H1 (cell line): ENCODE data around the gene MRPS34. TPM values are rescaled to one million over a fixed set of nuclear protein-coding genes. Genes with fewer than 3 reads are reported as not detected.

Experiments used
- CTCF ChIA-PET: fragments of 300-600 bp; sonication (Branson Sonifier 250); formaldehyde crosslinking; loops from one replicate; lab custom pipeline; 2021; ENCODE audit not compliant: partially characterized antibody; lab: Charles Lee
- POLR2A ChIA-PET: fragments of 300-600 bp; sonication (Branson Sonifier 250); formaldehyde crosslinking; loops from one replicate; lab custom pipeline; 2021; ENCODE audit warnings: inconsistent platforms; ENCODE audit not compliant: partially characterized antibody; lab: Charles Lee
- DNase-seq, 2 experiments: peaks; one replicate each; pipeline versions ENCODE4 v3.0.0 to v3.0.0-alpha.2; 2010 to 2022; ENCODE audit warnings: low spot score in 2 of 2, low read depth in 1 of 2, mixed read lengths in 1 of 2
- FAIRE-seq: peaks from 2 replicates; lab custom pipeline; 2011; peaks lifted over from hg19 to GRCh38; lab: Jason Lieb, UNC
- H2AFZ ChIP-seq: 2 replicates; pipeline ENCODE4 v1.8.1; 2012; ENCODE audit warnings: low read length, inconsistent platforms
- H2AK5ac ChIP-seq: 2 replicates; pipeline ENCODE4 v1.6.1; 2013; ENCODE audit warnings: low read depth, low read length
- H2BK120ac ChIP-seq: replicated peaks from 2 replicates; pipeline ENCODE3; 2013; ENCODE audit warnings: low read depth, low read length, inconsistent platforms
- H2BK12ac ChIP-seq: 2 replicates; pipeline ENCODE4 v1.6.1; 2013; ENCODE audit warnings: low read depth, low read length
- H2BK15ac ChIP-seq: 2 replicates; pipeline ENCODE4 v1.6.1; 2013; ENCODE audit warnings: low read length
- H2BK20ac ChIP-seq: 2 replicates; pipeline ENCODE4 v1.6.1; 2013; ENCODE audit warnings: low read length
- H2BK5ac ChIP-seq: 2 replicates; pipeline ENCODE4 v1.6.1; 2013; ENCODE audit warnings: low read depth, low read length
- H3K14ac ChIP-seq: 2 replicates; pipeline ENCODE4 v1.6.1; 2013; ENCODE audit warnings: inconsistent platforms; ENCODE audit not compliant: insufficient read length
- H3K18ac ChIP-seq: 2 replicates; pipeline ENCODE4 v1.6.1; 2013; ENCODE audit warnings: low read length; ENCODE audit errors: extremely low read depth
- H3K23ac ChIP-seq: 2 replicates; pipeline ENCODE4 v1.6.1; 2013; ENCODE audit warnings: inconsistent platforms; ENCODE audit not compliant: insufficient read length
- H3K23me2 ChIP-seq: 2 replicates; pipeline ENCODE4 v1.6.1; 2013; ENCODE audit warnings: low read depth, low read length
- H3K27ac ChIP-seq: 2 replicates; pipeline ENCODE4 v1.6.1; 2011; ENCODE audit warnings: low read depth, low read length, inconsistent platforms
- H3K27me3 ChIP-seq, 4 experiments: replicated peaks in 1 of 4; 1 replicate in 1 of 4; 2 replicates in 3 of 4; pipeline versions ENCODE4 v1.6.1 to v1.8.1; 2011 to 2013; ENCODE audit warnings: low read length in 3 of 4, mild to moderate bottlenecking in 3 of 4, inconsistent platforms in 2 of 4, mixed read lengths in 2 of 4, moderate library complexity in 1 of 4; ENCODE audit not compliant: control insufficient read depth in 3 of 4, insufficient read depth in 3 of 4; ENCODE audit errors: extremely low read depth in 1 of 4
- H3K36me3 ChIP-seq, 4 experiments: 2 replicates each; pipeline versions ENCODE4 v1.6.1 to v1.8.1; 2011 to 2013; ENCODE audit warnings: mild to moderate bottlenecking in 4 of 4, low read length in 3 of 4, moderate library complexity in 2 of 4, control low read depth in 1 of 4, inconsistent platforms in 1 of 4; ENCODE audit not compliant: insufficient read depth in 4 of 4, control insufficient read depth in 2 of 4
- H3K4ac ChIP-seq: replicated peaks from 2 replicates; pipeline ENCODE3; 2013; ENCODE audit warnings: low read length, low read depth, mixed read lengths, inconsistent platforms; ENCODE audit not compliant: insufficient read length
- H3K4me1 ChIP-seq, 4 experiments: replicated peaks in 1 of 4; 1 replicate in 1 of 4; 2 replicates in 3 of 4; pipeline versions ENCODE4 v1.6.1 to v1.8.1; 2011 to 2013; ENCODE audit warnings: low read length in 3 of 4, inconsistent platforms in 2 of 4, mixed read lengths in 1 of 4; ENCODE audit not compliant: insufficient read depth in 4 of 4, control insufficient read depth in 3 of 4
- H3K4me2 ChIP-seq, 2 experiments: 2 replicates each; pipeline versions ENCODE4 v1.6.1 to v1.8.1; 2011 to 2013; ENCODE audit warnings: low read depth in 2 of 2, low read length in 2 of 2, control low read depth in 1 of 2, inconsistent platforms in 1 of 2, mild to moderate bottlenecking in 1 of 2; ENCODE audit not compliant: insufficient read depth in 1 of 2
- H3K4me3 ChIP-seq, 4 experiments: fragments of 200-600, 300-600 bp in 1 of 4; sonication (generic), shearing (Covaris generic), sonication (Bioruptor Twin) in 1 of 4; 2 replicates each; pipeline versions ENCODE4 v1.5.1 to v1.8.1; 2011 to 2016; ENCODE audit warnings: low read length in 4 of 4, low read depth in 3 of 4, control low read depth in 2 of 4, inconsistent platforms in 2 of 4, mild to moderate bottlenecking in 2 of 4, mixed read lengths in 1 of 4, moderate library complexity in 1 of 4; ENCODE audit not compliant: insufficient read depth in 2 of 4; ENCODE audit errors: extremely low read depth in 1 of 4
- H3K56ac ChIP-seq: replicated peaks from 2 replicates; pipeline ENCODE3; 2013; ENCODE audit warnings: low read depth, mild to moderate bottlenecking, mixed read lengths, low read length, inconsistent platforms; ENCODE audit not compliant: insufficient read length
- H3K79me1 ChIP-seq: 2 replicates; pipeline ENCODE4 v1.6.1; 2013; ENCODE audit warnings: low read depth, low read length, control low read depth
- H3K79me2 ChIP-seq, 2 experiments: 2 replicates each; pipeline versions ENCODE4 v1.6.1 to v1.8.1; 2012 to 2013; ENCODE audit warnings: low read length in 2 of 2, mild to moderate bottlenecking in 2 of 2, inconsistent platforms in 1 of 2; ENCODE audit not compliant: insufficient read depth in 2 of 2, control insufficient read depth in 1 of 2
- H3K9ac ChIP-seq, 4 experiments: replicated peaks in 1 of 4; 1 replicate in 1 of 4; 2 replicates in 3 of 4; pipeline versions ENCODE4 v1.6.1 to v1.8.1; 2011 to 2013; ENCODE audit warnings: low read depth in 3 of 4, low read length in 3 of 4, control low read depth in 2 of 4, mild to moderate bottlenecking in 2 of 4, moderate library complexity in 2 of 4, inconsistent platforms in 1 of 4; ENCODE audit errors: extremely low read depth in 1 of 4
- H3K9me3 ChIP-seq, 2 experiments: 2 replicates each; pipeline versions ENCODE4 v1.6.1 to v1.8.1; 2012 to 2013; ENCODE audit warnings: mild to moderate bottlenecking in 2 of 2, moderate library complexity in 2 of 2, control low read depth in 1 of 2, inconsistent platforms in 1 of 2, low read depth in 1 of 2, low read length in 1 of 2, mixed read lengths in 1 of 2; ENCODE audit not compliant: insufficient read depth in 2 of 2
- H4K20me1 ChIP-seq, 2 experiments: replicated peaks in 1 of 2; 2 replicates each; pipeline versions ENCODE3 to v1.8.1; 2011 to 2013; ENCODE audit warnings: inconsistent platforms in 2 of 2, low read length in 2 of 2, mild to moderate bottlenecking in 1 of 2; ENCODE audit not compliant: insufficient read depth in 2 of 2, control insufficient read depth in 1 of 2
- H4K5ac ChIP-seq: 2 replicates; pipeline ENCODE4 v1.6.1; 2013; ENCODE audit warnings: low read length, low read depth, mixed read lengths, inconsistent platforms; ENCODE audit not compliant: insufficient read length
- H4K8ac ChIP-seq: 2 replicates; pipeline ENCODE4 v1.8.0; 2013; ENCODE audit warnings: mild to moderate bottlenecking, moderate library complexity, low read length, inconsistent platforms; ENCODE audit not compliant: insufficient read depth; ENCODE audit errors: extremely low read depth
- H4K91ac ChIP-seq: replicated peaks from 2 replicates; pipeline ENCODE3; 2013; ENCODE audit warnings: low read length, mixed read lengths, inconsistent platforms; ENCODE audit not compliant: insufficient read length
- RXRA ChIP-seq: IDR thresholded peaks from 2 replicates; pipeline ENCODE4 v1.6.1; 2011; ENCODE audit warnings: low read depth, mild to moderate bottlenecking, low read length, moderate library complexity; ENCODE audit not compliant: insufficient read depth
- WGBS, 2 experiments: shearing (Covaris generic) in 1 of 2; methylation state at CpG; one replicate each; pipeline versions ENCODE4 v1.1.6 to v1.1.7; 2013 to 2015; ENCODE audit warnings: low lambda C conversion rate in 2 of 2, mixed read lengths in 2 of 2, inconsistent platforms in 1 of 2, low coverage in 1 of 2, missing lambda C conversion rate in 1 of 2; ENCODE audit not compliant: insufficient replicate concordance in 2 of 2, insufficient coverage in 1 of 2, insufficient read length in 1 of 2; ENCODE audit errors: extremely low coverage in 1 of 2, missing lambda C conversion rate in 1 of 2; 5-methylcytosine and 5-hydroxymethylcytosine counted together
- polyA plus RNA-seq, 7 experiments: library from polyadenylated mRNA; depleted of rRNA in 3 of 7; stranded (reverse) in 5 of 7; unstranded in 2 of 7; fragments of >200 nt in 5 of 7; fragments of 200-250 nt in 2 of 7; gene quantifications; 1 replicate in 5 of 7; 2 replicates in 1 of 7; 4 replicates in 1 of 7; pipeline versions ENCODE4 v1.2.1 to v1.2.3, GENCODE V29; 2011 to 2013; ENCODE audit warnings: missing spikeins in 2 of 7, mixed read lengths in 2 of 7
- total RNA-seq: library from RNA; stranded (reverse); fragmentation: NEBNext Ultra II Directional; extraction: Animal tissue kit (Norgen Biotek cat#: 25700); gene quantifications from 2 replicates; pipeline ENCODE4 v1.2.1, GENCODE V29; 2021

MRPS34 gene
- total and polyA plus RNA-seq, 2 of the 8 experiments (the other 6 are each of a cell fraction or from before 2014, with no cell fraction given) = 168 to 252 TPM

- Histone ChIP-seq H3K14ac (no peak overlapping the region), H3K9ac (no peak overlapping the region), H3K23ac (no peak overlapping the region), H3K4me1 (no peaks in the 10 kb centered on the region), H3K9me3 (no peaks in the 10 kb centered on the region; a peak in 1 of 4 replicates), H3K27ac (no peak overlapping the region), H2BK12ac (no peak overlapping the region), H4K91ac (no peak overlapping the region), H4K20me1 (peaks cover 13 to 15% of the 10 kb centered on the region in 2 experiments), H2AFZ (no peak overlapping the region), H3K23me2 (no peaks in the 10 kb centered on the region), H4K8ac (no peak overlapping the region), H2BK15ac (no peak overlapping the region), H3K4ac (no peak overlapping the region), H3K4me3 (no peak overlapping the region), H3K18ac (no peak overlapping the region), H3K27me3 (no peaks in the 10 kb centered on the region), H3K79me1 (peaks cover 9% of the 10 kb centered on the region), H3K79me2 (peaks cover 0 to 16% of the 10 kb centered on the region in 2 experiments; a peak in 2 of 4 replicates), H2AK5ac (no peak overlapping the region), H2BK5ac (no peak overlapping the region), H3K4me2 (no peak overlapping the region), H2BK20ac (no peak overlapping the region), H4K5ac (no peak overlapping the region), H2BK120ac (no peak overlapping the region), H3K36me3 (peaks cover 0 to 44% (median 2%) of the 10 kb centered on the region in 4 experiments; a peak in 4 of 8 replicates), H3K56ac (no peak overlapping the region)
- DNase-seq (no peak), FAIRE-seq (no peak)
- 85% methylated on average over 15 of the region's 15 CpGs; no CpG with 5 or more reads in 1 of the 2 experiments for WGBS, 2 experiments
- CTCF ChIA-PET = interaction anchor here (0.5 kb wide), 1 partner anchor 1047 kb away, joined by 3 read pairs; no protein-coding TSS in a partner anchor
- POLR2A ChIA-PET = interaction anchor here (1.4 to 4.2 kb wide), 2 partner anchors 11 to 15 kb away, joined by 3 to 26 read pairs; no protein-coding TSS in a partner anchor
- no peak for TF ChIP-seq RXRA
Observed at GRCh38 chr16:1790261-1790610, 17.3 kb upstream of the MRPS34 start.
